ENCODE data around the gene KLHL26.
"Not testable (repeated sequence)": the region's sequence is repeated elsewhere in the genome, so short reads cannot be mapped to it uniquely, and the experiment has no call there.

KLHL26 gene

DNA sequence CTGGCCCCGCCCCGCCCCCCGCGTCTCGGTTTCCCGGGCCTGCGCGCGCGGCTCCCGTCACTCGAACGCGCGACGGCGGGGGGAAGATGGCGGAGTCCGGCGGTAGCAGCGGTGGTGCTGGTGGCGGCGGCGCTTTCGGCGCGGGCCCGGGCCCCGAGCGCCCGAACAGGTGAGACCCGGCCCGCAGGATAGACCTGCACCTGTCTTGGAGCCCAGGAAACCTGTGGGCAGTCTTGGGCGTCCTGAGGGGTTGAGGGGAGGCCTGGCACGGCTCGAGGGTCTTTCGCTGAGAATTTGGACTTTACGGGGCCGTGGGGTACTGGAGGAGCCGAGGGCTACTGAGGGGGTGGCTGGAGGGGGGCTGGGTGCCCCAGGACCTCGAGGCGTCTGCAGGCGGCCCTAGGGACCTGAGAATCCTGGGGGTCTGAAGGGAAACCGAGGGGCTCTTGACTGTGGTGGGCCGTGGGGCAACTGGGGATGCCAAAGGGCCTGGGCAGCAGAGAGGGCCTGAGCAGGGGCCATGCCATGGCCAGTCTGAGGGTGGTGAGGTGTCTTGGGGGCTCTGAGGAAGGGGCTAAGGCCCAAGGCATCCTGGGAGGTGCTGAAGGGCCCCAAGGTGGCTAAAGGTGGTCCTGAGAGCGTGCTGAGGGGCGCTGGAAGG lies at the start of gene KLHL26:
Gene KLHL26 (plus strand): TSS at position 60 of the 661 bp plus-strand sequence. CDS start 27 bp downstream, at position 87.
- DNase-seq = no peak

GRCh38 chr19:18587561-18587960 lies 49.3 kb upstream of the KLHL26 start:
- DNase-seq = no peak

DNA sequence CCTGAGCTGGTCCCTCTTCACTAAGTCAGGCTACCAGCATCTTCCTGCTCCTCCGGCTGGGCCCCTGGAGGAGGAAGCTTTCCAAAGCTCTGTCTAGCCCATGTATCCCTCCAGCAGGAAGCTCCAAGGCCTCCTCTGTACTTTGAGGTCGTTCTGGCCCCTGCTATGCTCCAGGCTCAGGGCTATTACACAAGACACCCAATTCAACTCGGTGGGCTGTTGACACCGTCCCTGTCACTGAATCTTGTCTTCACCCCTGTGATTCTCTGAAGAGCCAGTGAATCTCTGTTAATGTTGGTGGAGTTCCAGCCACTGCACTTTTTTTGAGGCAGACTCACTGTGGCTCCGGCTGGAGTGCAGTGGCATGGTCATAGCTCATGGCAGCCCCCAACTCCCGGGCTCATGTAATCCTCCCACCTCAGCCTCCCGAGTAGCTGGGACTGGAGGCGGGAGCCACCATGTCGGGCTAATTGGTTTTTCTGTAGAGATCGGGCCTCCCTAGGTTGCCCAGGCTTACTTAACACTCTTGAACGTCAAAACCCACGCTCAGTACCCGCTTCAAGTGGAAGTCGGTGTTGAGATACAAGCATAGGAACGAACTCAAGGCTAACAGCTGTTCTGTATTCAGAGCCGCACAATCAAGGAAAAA lies 48.7 kb upstream of the KLHL26 start:
- DNase-seq = no peak

DNA sequence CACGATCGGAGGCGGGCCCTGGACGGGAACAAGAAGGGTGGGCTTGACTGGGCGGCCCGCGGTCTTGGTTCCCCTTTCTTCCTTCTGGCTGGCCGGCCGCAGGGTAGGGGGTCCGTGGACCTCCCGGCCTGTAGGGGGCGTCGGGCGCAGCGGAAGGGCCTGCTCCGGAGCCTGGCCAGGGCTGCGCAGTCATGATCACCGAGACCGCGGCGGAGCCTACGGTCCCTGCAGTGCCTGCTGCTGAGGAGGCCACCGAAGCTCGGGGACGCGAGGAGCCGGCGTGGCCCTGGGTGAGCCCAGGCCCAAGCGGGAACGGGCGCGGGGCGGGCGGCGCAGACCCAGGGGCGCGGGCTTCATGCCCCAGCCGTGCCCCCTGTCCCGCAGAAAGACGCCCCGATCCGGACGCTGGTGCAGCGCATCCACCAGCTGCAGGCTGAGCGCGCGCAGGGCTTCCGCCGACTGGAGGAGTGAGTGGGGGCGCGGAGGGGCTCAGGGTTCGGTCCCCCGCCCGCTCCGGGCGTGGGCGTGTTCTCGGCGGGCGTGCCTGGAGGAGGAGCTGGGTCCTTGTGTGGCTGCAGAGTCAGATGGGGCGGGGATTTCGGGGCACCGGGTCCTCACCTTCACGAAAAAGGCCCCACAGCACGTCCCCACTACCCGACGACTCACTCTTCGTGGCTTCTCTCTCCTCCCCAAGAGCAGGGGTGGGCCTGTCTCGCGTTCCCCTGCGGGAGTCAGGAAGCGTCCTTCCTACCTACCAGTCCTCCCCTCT lies 48.0 kb upstream of the KLHL26 start, which contains the start of gene REX1BD:
Gene REX1BD (plus strand): TSS at position 188 of the 769 bp plus-strand sequence. CDS start 4 bp downstream, at position 192.
- peak; percentile 85 for DNase-seq

DNA sequence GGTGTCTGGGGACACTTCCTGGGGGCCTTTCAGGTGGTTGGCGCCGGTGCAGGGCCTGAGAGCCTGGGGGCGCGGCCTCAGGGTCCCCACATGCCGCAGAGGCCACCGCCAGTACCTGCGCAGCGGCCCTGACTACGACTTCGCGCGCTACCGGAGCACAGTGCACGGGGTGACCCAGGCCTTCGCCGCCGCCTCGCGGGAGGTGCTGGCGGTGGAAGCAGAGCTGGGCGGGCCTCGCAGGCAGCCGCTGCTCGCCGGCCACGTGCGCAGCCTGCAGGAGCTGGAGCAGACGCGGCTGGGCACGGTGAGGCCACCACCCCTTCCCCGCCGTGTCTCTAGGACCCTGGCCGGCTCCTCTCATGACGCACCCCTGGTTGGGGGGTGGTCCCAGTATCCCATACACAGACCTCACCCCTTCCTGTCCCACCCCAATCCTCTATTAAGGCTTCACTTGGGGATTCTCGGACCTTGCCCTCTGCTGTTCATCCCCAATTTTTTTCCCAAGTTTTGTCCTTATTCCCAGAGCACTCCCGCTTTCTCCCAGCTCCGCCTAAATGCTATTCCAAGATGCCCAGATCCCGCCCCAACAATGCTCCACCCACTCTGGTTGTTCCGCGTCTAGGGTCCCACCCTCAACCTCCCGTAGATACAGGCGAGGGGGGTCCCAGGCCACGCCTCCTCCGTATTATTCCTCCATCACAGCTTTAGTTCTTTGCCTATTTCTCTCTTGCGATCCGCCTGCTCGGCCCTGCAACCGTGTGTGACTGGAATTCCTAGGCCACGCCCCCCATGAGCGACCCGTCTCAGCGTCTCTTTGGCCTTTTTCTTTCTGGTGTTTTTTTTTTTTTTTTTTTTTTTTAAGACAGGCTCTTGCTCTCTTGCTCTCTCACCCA lies 47.2 kb upstream of the KLHL26 start:
- peak; percentile 60 for DNase-seq

DNA sequence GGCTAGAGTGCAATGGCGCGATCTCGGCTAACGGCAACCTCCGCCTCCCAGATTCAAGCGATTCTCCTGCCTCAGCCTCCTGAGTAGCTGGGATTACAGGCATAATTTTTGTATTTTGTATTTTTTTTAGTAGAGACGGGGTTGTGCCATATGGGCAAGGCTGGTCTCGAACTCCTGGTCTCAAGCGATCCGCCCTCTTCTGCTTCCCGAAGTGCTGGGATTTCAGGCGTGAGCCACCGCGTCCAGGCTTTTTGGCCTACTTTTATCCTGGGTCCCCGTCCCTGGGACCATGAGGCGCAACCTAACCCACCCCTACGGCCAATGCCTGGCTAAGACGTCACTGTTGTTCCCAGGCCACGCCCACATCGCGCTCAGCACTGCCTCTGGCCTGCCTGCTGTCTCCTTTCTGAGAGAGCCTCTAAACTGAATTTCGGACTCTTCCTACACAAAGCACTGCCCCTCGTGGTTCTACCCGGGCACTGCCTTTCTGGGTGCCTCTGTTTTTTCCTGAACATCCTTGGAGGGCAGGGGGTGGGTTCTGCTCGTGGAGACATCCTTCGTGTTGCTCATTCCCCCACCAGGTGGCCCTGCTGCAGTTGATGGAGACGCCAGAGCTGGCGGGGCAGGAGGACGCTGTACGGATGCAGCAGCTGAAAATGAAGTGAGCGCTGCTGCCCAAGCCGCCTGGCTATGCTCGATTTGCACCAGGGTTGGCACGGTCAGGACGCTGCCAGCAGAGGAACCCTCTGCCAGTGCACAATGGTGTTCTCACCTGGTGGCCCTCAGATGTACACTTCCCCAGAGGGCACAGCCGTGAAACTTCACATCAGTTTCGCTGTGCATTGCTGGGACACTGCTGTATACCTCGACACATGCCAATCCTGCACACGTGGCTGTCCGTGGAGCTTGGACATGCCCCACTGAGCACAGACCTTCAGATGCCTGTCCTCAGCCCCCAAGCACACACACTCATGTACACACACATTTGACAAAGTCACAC lies 46.3 kb upstream of the KLHL26 start:
- DNase-seq = no peak

DNA sequence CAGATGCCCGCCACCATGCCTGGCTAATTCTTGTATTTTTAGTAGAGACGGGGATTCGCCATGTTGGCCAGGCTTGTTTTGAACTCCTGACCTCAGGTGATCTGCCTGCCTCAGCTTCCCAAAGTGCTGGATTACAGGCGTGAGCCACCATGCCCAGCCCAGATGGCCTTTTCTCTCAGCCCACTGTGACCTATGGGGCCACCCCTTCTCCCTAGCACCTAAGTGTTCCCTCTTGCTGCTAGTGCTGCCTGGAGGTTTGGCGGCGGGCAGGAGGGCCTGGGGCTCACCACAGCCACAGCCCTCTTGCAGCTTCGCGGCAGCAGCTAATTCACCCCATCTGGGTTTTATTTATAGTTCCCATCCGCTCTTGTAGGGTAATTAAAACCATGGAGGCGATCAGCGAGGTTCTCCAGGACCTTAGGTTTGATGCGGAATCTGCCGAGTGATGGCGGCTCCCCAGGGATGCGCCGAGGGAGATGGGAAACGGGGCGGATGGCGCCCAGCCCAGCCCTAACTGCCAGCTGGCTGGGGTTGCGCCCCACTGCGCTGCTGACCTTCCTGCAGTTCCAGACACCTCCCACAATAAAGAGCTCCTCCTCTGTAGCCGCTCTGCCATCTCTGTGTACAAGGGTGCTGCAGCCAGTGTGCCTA lies 45.0 kb upstream of the KLHL26 start:
- no peak for DNase-seq

GRCh38 chr19:18592732-18593131 lies 44.1 kb upstream of the KLHL26 start:
- not testable (repeated sequence) for DNase-seq

- no peak for DNase-seq
These were observed 43.3 kb upstream of the KLHL26 start for GRCh38 chr19:18593367-18594095.

- DNase-seq = peak; percentile 72
These were observed 42.6 kb upstream of the KLHL26 start for GRCh38 chr19:18594096-18594823.

DNA sequence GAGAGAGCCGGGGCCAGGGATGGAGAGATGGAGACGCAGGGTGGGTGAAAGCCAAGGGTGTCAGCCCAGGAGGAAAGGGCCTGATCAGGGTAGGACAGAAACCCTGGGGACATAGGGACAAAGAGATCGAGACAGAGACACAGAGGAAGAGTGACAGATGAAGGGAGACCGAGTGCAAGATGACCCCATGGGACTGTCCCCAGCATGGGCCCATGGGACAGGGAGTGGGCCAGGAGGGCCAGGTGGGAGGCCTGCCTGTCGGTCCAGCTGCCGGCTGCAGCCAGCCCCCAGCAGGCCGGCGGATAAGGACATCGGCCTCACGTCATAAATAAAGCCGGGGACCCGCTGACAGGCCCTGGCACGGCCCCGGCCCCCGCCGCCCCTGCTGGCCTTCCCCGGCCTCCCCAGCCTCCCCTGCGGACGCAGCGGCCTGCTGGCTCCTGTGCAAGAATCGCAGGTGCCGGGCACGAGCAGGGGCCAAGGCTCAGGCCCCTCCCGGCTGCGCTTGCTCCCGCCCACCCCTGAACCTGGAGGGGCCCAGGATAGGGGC lies 41.9 kb upstream of the KLHL26 start:
- DNase-seq = no peak

DNA sequence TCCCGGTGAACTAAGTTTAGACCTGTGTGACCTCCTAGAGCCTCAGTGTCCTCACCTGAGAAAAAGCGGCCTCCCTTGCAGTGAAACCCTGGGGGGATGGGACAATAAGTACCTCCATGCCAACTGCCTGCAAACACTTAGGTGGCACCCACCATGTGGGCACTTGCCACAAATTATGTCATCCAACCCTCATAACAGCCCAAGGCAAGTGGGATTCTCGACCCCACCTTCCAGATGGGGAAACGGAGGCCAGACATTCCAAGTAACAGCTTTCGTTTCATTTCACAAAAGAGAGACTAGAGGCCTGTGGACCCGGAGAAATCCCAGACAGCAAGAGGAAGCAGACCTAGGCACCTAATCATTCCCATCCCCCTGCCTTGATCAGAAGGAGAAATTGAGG lies 41.4 kb upstream of the KLHL26 start:
- DNase-seq = no peak

DNA sequence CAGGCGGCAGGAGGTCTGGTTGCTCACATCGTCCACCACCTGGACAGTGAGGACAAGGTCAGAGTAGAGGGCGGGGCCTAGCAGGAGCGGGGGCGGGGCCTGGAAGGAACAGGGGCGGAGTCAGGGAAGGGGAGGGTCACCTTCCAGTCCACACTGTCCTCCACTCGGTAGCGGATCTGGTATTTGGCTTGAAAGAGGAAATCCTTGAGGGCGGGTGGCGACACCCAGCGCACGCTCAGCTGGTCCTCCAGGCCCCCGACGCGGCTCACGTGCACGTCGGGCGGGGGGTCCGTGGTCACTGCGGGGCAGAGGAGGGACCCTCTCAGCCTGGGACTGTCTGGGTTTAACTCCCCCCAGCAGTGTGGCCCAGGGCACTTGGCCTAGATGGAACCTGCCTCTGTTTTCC lies 40.1 kb upstream of the KLHL26 start:
- DNase-seq = no peak

GRCh38 chr19:18597809-18598660 lies 38.8 kb upstream of the KLHL26 start:
- no peak for DNase-seq

- no peak for DNase-seq
These were observed 37.3 kb upstream of the KLHL26 start for GRCh38 chr19:18599485-18599884.

DNA sequence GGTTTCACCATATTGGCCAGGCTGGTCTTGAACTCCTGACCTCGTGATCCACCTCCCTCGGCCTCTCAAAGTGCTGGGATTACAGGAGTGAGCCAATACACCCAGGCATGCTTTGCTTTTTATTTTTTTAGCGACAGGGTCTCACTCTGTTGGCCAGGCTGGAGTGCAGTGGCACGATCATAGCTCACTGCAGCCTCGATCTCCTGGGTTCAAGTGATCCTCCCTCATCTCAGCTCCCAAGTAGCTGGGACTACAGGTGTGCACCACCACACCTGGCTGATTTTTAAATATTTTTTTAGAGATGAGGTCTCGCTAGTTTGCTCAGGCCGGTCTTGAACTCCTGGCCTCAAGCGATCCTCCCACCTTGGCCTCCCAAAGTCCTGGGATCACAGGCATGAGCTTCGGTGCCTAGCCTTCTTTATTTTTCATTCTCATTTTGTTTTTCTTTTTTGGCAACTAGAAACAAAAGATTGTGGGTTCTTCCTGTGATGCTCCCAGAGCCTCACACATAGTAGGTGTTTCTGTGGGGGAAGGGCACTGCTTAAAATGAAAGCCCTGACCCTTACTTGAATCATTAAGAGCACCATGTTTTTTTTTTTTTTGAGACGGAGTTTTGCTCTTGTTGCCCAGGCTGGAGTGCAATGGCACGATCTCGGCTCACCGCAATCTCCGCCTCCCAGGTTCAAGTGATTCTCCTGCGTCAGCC lies 36.0 kb upstream of the KLHL26 start:
- DNase-seq = not testable (repeated sequence)

DNA sequence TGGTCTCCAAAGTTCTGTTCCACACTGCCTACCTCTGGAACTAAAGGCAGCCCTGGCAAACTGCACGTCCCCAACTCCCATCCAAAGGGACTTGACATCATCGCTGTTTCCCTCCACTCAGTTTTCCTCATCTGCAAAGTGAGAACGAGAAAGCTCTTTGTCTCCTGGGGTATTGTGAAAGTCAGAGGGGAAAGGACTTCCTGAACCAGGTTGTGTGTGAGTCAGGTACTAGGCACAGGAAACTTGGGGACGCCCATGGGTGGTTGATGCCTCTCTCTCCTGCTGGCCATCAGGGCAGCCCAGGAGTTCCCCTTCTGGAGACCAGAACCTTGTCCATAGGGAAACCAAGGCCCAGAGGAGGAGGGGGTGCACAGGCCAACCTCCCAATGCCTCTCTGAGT lies 35.0 kb upstream of the KLHL26 start:
- DNase-seq = no peak
